Prostate gland (tissue), 2 donors: ENCODE results near the gene C1QTNF1. TPM values are rescaled to one million over a fixed set of nuclear protein-coding genes. Genes with fewer than 3 reads are reported as not detected.

Source experiments
- DNase-seq: peaks from one replicate; pipeline ENCODE4 v3.0.0-alpha.2; 2019; ENCODE audit warnings: low spot score
- H3K27ac ChIP-seq, 2 donors: fragments of 200-600 bp; sonication (generic); 2 replicates each; pipeline ENCODE4 v1.5.1; 2017 to 2019
- H3K27me3 ChIP-seq: fragments of 200-600 bp; sonication (generic); replicated peaks from 2 replicates; pipeline ENCODE4 v1.5.1; 2019; ENCODE audit not compliant: insufficient read depth
- H3K36me3 ChIP-seq, 2 donors: fragments of 200-600 bp; sonication (generic); 1 replicate in 1 of 2; 2 replicates in 1 of 2; pipeline versions ENCODE4 v1.5.1 to v1.8.1; 2017 to 2019
- H3K4me1 ChIP-seq: fragments of 200-600 bp; sonication (generic); replicated peaks from 2 replicates; pipeline ENCODE4 v1.5.1; 2019
- H3K4me3 ChIP-seq, 2 donors: fragments of 200-600 bp; sonication (generic); 2 replicates each; pipeline ENCODE4 v1.5.1; 2017 to 2019
- H3K9me3 ChIP-seq: fragments of 200-600 bp; sonication (generic); 2 replicates; pipeline ENCODE4 v1.5.1; 2017
- POLR2A ChIP-seq: fragments of 450-650 bp; IDR thresholded peaks from one replicate; pipeline ENCODE4 v1.6.1; 2016; ENCODE audit warnings: antibody characterized with exemption, mild to moderate bottlenecking
- POLR2AphosphoS5 ChIP-seq: sonication (generic); formaldehyde crosslinking; IDR thresholded peaks from one replicate; pipeline ENCODE4 v1.6.1; 2017; ENCODE audit warnings: antibody characterized with exemption
- WGBS: methylation state at CpG from one replicate; pipeline ENCODE4 v1.1.5; 2018; 5-methylcytosine and 5-hydroxymethylcytosine counted together
- intact Hi-C: fragments of 100-400 bp; cut with DNase I; formaldehyde crosslinking; loops from one replicate; pipeline ENCODE4 v1.14.2; 2022
- total RNA-seq, 2 donors: library from RNA; depleted of rRNA; stranded (reverse); fragments of >200 nt; gene quantifications; one replicate each; pipeline ENCODE4 v1.1.0, GENCODE V29; 2016
- TF ChIP-seq, protein P1 (sequence below), 4 experiments: fragments of 200-600 bp in 2 of 4; fragments of 450-650 bp in 2 of 4; sonication (generic) in 2 of 4; IDR thresholded peaks; 1 replicate in 3 of 4; 2 replicates in 1 of 4; pipeline ENCODE4 v1.5.1; 2016 to 2019; ENCODE audit warnings: antibody characterized with exemption in 4 of 4, mild to moderate bottlenecking in 2 of 4, moderate library complexity in 2 of 4

C1QTNF1 gene
- total RNA-seq, 2 donors from 2014 or later = 16.3 to 57.9 TPM

GRCh38 chr17:79083191-79083971 is 59.4 kb downstream of the C1QTNF1 start:
- Histone ChIP-seq H3K36me3 (peaks cover 0 to 15% of the 10 kb centered on the region in 2 donors), H3K4me1 (no peaks in the 10 kb centered on the region), H3K4me3 (no peak overlapping the region), H3K9me3 (no peaks in the 10 kb centered on the region), H3K27me3 (no peaks in the 10 kb centered on the region), H3K27ac (no peak overlapping the region)
- intact Hi-C loops = loop anchor here (10.0 kb wide), 1 partner anchor 621 kb away; no protein-coding TSS in a partner anchor
- 89% methylated on average over 28 of the region's 28 CpGs for WGBS
- TF ChIP-seq POLR2AphosphoS5 (no peak), POLR2A (no peak)
- TF ChIP-seq, protein P1, sequence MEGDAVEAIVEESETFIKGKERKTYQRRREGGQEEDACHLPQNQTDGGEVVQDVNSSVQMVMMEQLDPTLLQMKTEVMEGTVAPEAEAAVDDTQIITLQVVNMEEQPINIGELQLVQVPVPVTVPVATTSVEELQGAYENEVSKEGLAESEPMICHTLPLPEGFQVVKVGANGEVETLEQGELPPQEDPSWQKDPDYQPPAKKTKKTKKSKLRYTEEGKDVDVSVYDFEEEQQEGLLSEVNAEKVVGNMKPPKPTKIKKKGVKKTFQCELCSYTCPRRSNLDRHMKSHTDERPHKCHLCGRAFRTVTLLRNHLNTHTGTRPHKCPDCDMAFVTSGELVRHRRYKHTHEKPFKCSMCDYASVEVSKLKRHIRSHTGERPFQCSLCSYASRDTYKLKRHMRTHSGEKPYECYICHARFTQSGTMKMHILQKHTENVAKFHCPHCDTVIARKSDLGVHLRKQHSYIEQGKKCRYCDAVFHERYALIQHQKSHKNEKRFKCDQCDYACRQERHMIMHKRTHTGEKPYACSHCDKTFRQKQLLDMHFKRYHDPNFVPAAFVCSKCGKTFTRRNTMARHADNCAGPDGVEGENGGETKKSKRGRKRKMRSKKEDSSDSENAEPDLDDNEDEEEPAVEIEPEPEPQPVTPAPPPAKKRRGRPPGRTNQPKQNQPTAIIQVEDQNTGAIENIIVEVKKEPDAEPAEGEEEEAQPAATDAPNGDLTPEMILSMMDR (IDR thresholded peaks at IDR 0.05) = no peak
- no peak for DNase-seq

DNA sequence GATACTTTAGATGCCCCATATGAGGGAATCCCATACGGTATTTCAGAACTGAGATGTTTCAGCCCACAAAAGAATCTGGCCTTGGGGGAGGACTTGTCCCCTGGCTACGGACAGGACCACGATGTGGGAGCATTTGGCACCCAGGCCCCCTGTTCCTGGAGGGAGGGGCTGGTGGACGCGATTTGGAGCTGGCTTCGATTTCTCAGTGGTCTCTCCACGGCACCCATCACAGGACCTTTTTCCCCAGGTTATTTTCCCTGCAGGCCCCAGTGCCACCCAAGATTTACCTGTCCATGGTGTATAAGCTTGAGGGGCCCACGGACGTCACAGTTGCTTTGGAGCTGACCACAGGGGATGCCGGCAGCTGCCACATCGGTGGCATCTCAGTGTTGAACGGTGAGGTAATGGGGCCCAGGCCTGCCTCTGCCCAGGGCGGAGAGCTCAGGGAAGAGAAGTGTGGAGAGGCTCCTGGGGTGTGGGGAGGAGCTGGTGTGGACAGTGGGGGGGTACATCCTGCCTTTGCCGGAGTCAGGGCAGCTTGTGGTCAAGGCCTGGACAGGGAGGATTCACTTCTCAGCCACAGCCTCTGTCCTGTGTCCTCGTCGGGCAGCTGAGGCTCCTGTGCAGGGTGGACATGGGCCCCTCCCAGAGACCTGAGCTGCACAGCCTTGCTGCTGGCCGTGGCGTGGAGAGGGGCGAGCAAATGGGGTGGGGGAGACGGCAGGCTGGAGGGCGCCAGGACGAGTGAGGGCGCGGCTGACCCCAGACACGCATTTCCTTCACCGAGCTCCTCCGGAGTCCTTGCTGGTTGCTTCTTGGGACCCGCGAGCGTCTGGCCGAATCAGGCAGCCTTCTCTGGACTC is 60.6 kb downstream of the C1QTNF1 start:
- Histone ChIP-seq H3K27ac (no peak overlapping the region), H3K27me3 (no peaks in the 10 kb centered on the region), H3K4me3 (no peak overlapping the region), H3K9me3 (no peaks in the 10 kb centered on the region), H3K4me1 (no peaks in the 10 kb centered on the region), H3K36me3 (peaks cover 0 to 15% of the 10 kb centered on the region in 2 donors)
- 93% methylated on average over 31 of the region's 31 CpGs for WGBS
- intact Hi-C loops = loop anchor here (5.0 to 10.0 kb wide), 2 partner anchors 103 to 620 kb away; no protein-coding TSS in a partner anchor
- DNase-seq = no peak
- TF ChIP-seq POLR2A = no peak
- TF ChIP-seq, protein P1 (IDR thresholded peaks at IDR 0.05) = no peak
- no peak for TF ChIP-seq POLR2AphosphoS5

DNA sequence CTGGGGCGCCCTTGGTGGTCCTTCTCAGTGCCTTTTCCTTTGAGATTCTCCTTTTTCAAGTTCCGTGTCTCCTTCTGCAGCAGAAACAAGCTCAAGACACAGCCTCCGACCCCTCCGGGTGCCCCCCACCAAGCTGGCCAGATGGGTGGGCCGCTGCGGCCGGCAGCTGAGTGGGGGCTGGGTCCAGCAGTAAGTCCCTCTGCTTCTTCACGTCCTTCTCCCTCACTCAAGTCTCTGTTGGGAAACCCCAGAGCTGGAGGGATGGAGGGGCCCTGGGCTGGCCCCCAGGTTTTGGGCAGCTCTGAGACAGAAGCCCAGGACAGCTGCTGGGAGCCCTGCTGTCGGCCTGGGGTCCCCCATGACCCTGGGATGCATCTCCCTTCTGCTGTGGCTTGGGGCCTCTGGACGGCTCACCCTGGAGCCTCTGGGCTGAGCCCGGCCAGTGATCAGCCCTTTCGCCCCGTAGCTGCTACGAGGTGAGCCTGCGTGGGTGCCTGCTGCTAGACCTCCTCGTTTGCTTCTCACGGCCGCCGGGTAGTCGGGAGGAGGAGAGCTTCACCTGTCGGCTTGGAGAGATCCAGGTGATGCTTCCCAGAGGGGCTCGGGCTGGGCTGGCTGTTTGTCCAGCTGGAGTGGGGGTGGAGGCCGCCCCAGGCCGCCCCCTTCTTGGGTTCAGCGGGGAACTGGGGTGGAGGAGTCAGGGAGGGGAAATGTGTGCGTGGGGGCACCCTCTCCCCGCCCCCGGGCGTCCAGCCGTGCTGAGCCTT is 61.4 kb downstream of the C1QTNF1 start:
- no peak for DNase-seq
- peaks cover 0 to 11% of the 10 kb centered on the region in 2 donors for H3K36me3 ChIP-seq
- no peak for TF ChIP-seq POLR2A
- TF ChIP-seq, protein P1 (IDR thresholded peaks at IDR 0.05) = no peak
- TF ChIP-seq POLR2AphosphoS5 = no peak
- no peak overlapping the region for H3K27ac ChIP-seq
- no peaks in the 10 kb centered on the region for H3K9me3 ChIP-seq
- no peaks in the 10 kb centered on the region for H3K4me1 ChIP-seq
- no peak overlapping the region for H3K4me3 ChIP-seq
- 81% methylated on average over 21 of the region's 30 CpGs for WGBS
- H3K27me3 ChIP-seq = no peaks in the 10 kb centered on the region
- intact Hi-C loops = loop anchor here (5.0 to 10.0 kb wide), 2 partner anchors 102 to 619 kb away; no protein-coding TSS in a partner anchor

DNA sequence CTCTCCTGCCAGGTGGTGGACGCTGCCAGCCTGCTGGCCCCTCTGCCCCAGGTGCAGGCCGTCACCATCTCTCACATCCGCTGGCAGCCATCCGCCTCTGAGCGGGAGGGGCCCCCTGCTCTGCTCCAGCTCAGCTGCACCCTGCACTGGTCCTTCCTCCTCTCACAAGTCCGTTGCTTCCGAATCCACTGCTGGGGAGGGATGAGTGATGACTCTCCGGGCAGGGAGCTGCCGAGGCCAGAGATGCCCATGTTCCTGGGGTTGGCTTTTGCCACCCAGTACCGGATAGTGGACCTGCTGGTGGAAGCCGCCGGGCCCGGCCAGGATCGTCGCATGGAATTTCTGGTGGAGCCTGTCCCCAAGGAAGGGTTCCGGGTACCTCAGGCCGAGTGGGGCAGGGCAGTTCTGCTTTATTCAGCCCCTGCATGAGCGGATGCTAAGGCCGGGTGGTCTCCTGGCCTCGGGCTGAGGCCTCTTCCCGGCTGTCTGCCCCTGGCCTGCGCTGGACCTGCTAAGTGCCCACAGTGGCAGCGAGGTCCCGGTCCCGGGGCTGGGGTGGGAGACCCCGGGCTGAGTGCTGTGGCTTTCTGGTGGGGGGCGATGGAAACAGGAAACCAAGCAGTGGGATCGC is 62.1 kb downstream of the C1QTNF1 start:
- H3K27ac ChIP-seq = no peak overlapping the region
- intact Hi-C loops = loop anchor here (2.0 to 10.0 kb wide), 3 partner anchors 101 to 619 kb away; no protein-coding TSS in a partner anchor
- no peak for DNase-seq
- no peaks in the 10 kb centered on the region for H3K4me1 ChIP-seq
- no peak overlapping the region for H3K4me3 ChIP-seq
- TF ChIP-seq POLR2AphosphoS5 (no peak), POLR2A (no peak)
- H3K27me3 ChIP-seq = no peaks in the 10 kb centered on the region
- peaks cover 0 to 7% of the 10 kb centered on the region in 2 donors for H3K36me3 ChIP-seq
- no peaks in the 10 kb centered on the region for H3K9me3 ChIP-seq
- 90% methylated on average over 27 of the region's 28 CpGs for WGBS
